ENCODE data around the gene AFP. TPM values are rescaled to one million over a fixed set of nuclear protein-coding genes. Genes with fewer than 3 reads are reported as not detected.
A peak's percentile ranks its signal among the peaks of the same experiment; 100 is the strongest.

The AFP gene
- total and polyA plus RNA-seq, 2 of the 13 experiments (the other 11 are each of a cell fraction or from before 2014, with no cell fraction given), result 9,434 to 13,105 TPM

DNA sequence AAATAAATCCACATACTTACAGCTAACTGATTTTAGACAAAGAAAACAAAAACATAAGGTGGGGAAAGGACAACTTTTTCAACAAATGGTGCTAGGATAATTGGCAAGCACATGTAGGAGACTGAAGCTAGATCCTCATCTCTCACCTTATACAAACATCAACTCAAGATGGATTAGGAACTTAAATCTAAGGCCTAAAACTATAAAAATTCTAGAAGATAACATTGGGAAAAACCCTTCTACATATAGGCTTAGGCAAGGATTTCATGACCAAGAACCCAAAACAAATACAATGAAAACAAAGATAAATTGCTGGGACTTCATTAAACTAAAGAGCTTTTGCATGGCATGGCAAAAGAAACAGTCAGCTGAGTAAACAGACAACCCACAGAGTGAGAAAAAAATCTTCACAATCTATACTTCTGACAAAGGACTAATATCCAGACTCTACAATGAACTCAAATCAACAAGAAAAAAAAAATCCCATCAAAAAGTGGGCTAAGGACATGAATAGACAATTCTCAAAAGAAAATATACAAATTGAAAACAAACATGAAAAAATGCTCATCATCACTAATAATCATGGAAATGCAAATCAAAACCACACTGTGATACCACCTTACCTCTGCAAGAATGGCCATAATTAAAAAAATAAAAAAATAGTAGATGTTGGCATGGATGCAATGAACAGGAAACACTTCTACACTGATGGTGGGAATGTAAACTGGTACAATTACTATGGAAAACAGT, 14.1 kb upstream of the AFP start (continued):
- TF ChIP-seq, protein P1, sequence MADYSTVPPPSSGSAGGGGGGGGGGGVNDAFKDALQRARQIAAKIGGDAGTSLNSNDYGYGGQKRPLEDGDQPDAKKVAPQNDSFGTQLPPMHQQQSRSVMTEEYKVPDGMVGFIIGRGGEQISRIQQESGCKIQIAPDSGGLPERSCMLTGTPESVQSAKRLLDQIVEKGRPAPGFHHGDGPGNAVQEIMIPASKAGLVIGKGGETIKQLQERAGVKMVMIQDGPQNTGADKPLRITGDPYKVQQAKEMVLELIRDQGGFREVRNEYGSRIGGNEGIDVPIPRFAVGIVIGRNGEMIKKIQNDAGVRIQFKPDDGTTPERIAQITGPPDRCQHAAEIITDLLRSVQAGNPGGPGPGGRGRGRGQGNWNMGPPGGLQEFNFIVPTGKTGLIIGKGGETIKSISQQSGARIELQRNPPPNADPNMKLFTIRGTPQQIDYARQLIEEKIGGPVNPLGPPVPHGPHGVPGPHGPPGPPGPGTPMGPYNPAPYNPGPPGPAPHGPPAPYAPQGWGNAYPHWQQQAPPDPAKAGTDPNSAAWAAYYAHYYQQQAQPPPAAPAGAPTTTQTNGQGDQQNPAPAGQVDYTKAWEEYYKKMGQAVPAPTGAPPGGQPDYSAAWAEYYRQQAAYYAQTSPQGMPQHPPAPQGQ (CRISPR knock-in tag; IDR thresholded peaks at IDR 0.05; ENCODE audit: borderline replicate concordance), result 0 out of 2 replicates have a peak, but pooled peaks have one; percentile 77
- no peak for TF ChIP-seq HNRNPLL (IDR thresholded peaks at IDR 0.05; ENCODE audit: low read depth, low read length, poor library complexity, severe bottlenecking)
- no peak for TF ChIP-seq REL (CRISPR knock-in tag; conservative IDR thresholded peaks at IDR 0.05)
- TF ChIP-seq NFE2 (CRISPR knock-in tag; IDR thresholded peaks at IDR 0.05), result no peak
- TF ChIP-seq, protein P2, sequence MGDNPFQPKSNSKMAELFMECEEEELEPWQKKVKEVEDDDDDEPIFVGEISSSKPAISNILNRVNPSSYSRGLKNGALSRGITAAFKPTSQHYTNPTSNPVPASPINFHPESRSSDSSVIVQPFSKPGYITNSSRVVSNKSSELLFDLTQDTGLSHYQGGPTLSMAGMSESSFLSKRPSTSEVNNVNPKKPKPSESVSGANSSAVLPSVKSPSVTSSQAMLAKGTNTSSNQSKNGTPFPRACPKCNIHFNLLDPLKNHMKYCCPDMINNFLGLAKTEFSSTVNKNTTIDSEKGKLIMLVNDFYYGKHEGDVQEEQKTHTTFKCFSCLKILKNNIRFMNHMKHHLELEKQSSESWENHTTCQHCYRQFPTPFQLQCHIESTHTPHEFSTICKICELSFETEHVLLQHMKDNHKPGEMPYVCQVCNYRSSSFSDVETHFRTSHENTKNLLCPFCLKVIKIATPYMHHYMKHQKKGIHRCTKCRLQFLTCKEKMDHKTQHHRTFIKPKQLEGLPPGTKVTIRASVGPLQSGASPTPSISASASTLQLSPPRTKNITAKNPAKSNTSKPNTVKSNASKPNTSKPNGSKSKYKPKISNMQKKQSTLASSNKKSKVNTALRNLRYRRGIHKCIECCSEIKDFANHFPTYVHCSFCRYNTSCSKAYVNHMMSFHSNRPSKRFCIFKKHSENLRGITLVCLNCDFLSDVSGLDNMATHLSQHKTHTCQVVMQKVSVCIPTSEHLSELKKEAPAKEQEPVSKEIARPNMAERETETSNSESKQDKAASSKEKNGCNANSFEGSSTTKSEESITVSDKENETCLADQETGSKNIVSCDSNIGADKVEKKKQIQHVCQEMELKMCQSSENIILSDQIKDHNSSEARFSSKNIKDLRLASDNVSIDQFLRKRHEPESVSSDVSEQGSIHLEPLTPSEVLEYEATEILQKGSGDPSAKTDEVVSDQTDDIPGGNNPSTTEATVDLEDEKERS (CRISPR knock-in tag; IDR thresholded peaks at IDR 0.05), result no peak
- TF ChIP-seq CREB1 (IDR thresholded peaks at IDR 0.05), result no peak
- 0 out of 2 replicates have a peak, but pooled peaks have one; percentile 16 for TF ChIP-seq CREB1 (CRISPR knock-in tag; IDR thresholded peaks at IDR 0.05)
- 0 out of 2 replicates have a peak, but pooled peaks have one; percentile 18 for TF ChIP-seq SMAD3 (CRISPR knock-in tag; IDR thresholded peaks at IDR 0.05)
- TF ChIP-seq, protein P3, sequence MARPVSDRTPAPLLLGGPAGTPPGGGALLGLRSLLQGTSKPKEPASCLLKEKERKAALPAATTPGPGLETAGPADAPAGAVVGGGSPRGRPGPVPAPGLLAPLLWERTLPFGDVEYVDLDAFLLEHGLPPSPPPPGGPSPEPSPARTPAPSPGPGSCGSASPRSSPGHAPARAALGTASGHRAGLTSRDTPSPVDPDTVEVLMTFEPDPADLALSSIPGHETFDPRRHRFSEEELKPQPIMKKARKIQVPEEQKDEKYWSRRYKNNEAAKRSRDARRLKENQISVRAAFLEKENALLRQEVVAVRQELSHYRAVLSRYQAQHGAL (CRISPR knock-in tag; IDR thresholded peaks at IDR 0.05; ENCODE audit: not compliant biosample characterization), result peak; percentile 29
- TF ChIP-seq NAIF1 (CRISPR knock-in tag; IDR thresholded peaks at IDR 0.05; ENCODE audit: borderline replicate concordance), result 0 out of 2 replicates have a peak, but pooled peaks have one; percentile 47
- peak; percentile 77 for TF ChIP-seq PHF5A (CRISPR knock-in tag; IDR thresholded peaks at IDR 0.05; ENCODE audit: low read depth, unreplicated experiment)
- no peak for TF ChIP-seq MAZ (IDR thresholded peaks at IDR 0.05; ENCODE audit: borderline replicate concordance, low read depth, low read length)
- TF ChIP-seq MAZ (CRISPR knock-in tag; IDR thresholded peaks at IDR 0.05; ENCODE audit: low read depth), result peak; percentile 39; the same call in 1 of the 2 replicates
- TF ChIP-seq, protein P4, sequence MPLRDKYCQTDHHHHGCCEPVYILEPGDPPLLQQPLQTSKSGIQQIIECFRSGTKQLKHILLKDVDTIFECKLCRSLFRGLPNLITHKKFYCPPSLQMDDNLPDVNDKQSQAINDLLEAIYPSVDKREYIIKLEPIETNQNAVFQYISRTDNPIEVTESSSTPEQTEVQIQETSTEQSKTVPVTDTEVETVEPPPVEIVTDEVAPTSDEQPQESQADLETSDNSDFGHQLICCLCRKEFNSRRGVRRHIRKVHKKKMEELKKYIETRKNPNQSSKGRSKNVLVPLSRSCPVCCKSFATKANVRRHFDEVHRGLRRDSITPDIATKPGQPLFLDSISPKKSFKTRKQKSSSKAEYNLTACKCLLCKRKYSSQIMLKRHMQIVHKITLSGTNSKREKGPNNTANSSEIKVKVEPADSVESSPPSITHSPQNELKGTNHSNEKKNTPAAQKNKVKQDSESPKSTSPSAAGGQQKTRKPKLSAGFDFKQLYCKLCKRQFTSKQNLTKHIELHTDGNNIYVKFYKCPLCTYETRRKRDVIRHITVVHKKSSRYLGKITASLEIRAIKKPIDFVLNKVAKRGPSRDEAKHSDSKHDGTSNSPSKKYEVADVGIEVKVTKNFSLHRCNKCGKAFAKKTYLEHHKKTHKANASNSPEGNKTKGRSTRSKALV (CRISPR knock-in tag; IDR thresholded peaks at IDR 0.05), result peak; percentile 48; the same call in 1 of the 2 replicates
- TF ChIP-seq ZBTB3 (CRISPR knock-in tag; IDR thresholded peaks at IDR 0.05; ENCODE audit: borderline replicate concordance, low read depth), result 0 out of 2 replicates have a peak, but pooled peaks have one; percentile 30
- no peak for TF ChIP-seq SATB2 (CRISPR knock-in tag; IDR thresholded peaks at IDR 0.05)
- peak; percentile 25; the same call in 1 of the 2 replicates for TF ChIP-seq NR1H2 (CRISPR knock-in tag; IDR thresholded peaks at IDR 0.05; ENCODE audit: borderline replicate concordance, low read depth)
- TF ChIP-seq, protein P5, sequence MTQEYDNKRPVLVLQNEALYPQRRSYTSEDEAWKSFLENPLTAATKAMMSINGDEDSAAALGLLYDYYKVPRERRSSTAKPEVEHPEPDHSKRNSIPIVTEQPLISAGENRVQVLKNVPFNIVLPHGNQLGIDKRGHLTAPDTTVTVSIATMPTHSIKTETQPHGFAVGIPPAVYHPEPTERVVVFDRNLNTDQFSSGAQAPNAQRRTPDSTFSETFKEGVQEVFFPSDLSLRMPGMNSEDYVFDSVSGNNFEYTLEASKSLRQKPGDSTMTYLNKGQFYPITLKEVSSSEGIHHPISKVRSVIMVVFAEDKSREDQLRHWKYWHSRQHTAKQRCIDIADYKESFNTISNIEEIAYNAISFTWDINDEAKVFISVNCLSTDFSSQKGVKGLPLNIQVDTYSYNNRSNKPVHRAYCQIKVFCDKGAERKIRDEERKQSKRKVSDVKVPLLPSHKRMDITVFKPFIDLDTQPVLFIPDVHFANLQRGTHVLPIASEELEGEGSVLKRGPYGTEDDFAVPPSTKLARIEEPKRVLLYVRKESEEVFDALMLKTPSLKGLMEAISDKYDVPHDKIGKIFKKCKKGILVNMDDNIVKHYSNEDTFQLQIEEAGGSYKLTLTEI (CRISPR knock-in tag; conservative IDR thresholded peaks at IDR 0.05), result no peak
